ENCODE results near the gene MADCAM1.
"Not testable (repeated sequence)": the region's sequence is repeated elsewhere in the genome, so short reads cannot be mapped to it uniquely, and the experiment has no call there.

MADCAM1 gene

DNA sequence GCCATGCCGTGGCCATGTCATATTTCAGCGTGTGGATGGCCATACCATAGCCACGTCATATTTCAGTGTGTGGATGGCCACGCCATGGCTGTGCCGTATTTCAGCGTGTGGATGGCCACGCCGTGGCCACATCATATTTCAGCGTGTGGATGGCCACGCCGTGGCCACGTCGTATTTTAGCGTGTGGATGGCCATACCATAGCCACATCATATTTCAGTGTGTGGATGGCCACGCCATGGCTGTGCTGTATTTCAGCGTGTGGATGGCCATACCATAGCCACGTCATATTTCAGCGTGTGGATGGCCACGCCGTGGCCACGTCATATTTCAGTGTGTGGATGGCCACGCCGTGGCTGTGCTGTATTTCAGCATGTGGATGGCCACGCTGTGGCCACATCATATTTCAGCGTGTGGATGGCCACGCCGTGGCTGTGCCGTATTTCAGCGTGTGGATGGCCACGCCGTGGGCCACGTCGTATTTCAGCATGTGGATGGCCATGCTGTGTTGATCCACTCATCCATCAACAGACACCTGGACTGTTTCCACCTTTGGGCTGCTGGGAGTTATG, 45.3 kb upstream of the MADCAM1 start:
- H3K79me1 ChIP-seq (replicated peaks; ENCODE audit: low read length, poor library complexity, severe bottlenecking); H3K27ac ChIP-seq (ENCODE audit: low read length, poor library complexity, severe bottlenecking); H2BK120ac ChIP-seq (ENCODE audit: low read depth, low read length); H2AK5ac ChIP-seq (ENCODE audit: low read length, severe bottlenecking); H3K4me2 ChIP-seq (ENCODE audit: low read length, poor library complexity, severe bottlenecking); H4K8ac ChIP-seq (ENCODE audit: low read length); H3K9ac ChIP-seq (ENCODE audit: low read length); H2BK15ac ChIP-seq (ENCODE audit: low read depth, poor library complexity, severe bottlenecking); H2BK12ac ChIP-seq (ENCODE audit: low read length in 2 of 2); H3K14ac ChIP-seq (ENCODE audit: low read length in 2 of 2); H4K91ac ChIP-seq (ENCODE audit: low read length); H3K4me3 ChIP-seq (ENCODE audit: insufficient read depth in 1 of 2, low read depth in 1 of 2, low read length in 2 of 2); H2BK5ac ChIP-seq (ENCODE audit: low read depth, low read length, poor library complexity, severe bottlenecking); H3K4me1 ChIP-seq (ENCODE audit: control insufficient read depth, insufficient read depth, low read depth, low read length); H3K23ac ChIP-seq (ENCODE audit: low read length in 2 of 2); H3K18ac ChIP-seq (ENCODE audit: low read depth in 1 of 2, low read length in 2 of 2); DNase-seq; H3K36me3 ChIP-seq (ENCODE audit: control insufficient read depth in 1 of 2, insufficient read depth in 2 of 2, low read depth in 1 of 2, low read length in 2 of 2); H3K4ac ChIP-seq (ENCODE audit: low read depth in 1 of 2, low read length in 2 of 2); H3K9me3 ChIP-seq (ENCODE audit: control insufficient read depth, low read length); H2AFZ ChIP-seq (ENCODE audit: low read depth, low read length); H3K27me3 ChIP-seq (ENCODE audit: control insufficient read depth in 1 of 2, insufficient read depth in 1 of 2, low read length in 2 of 2): not testable (repeated sequence)
- WGBS, result 97% methylated on average over 33 of the region's 33 CpGs

GRCh38 chr19:452829-453228, 43.5 kb upstream of the MADCAM1 start:
- Histone ChIP-seq H3K14ac (ENCODE audit: low read length in 2 of 2) (no peak overlapping the region), H2AFZ (ENCODE audit: low read depth, low read length) (no peak overlapping the region), H3K23ac (ENCODE audit: low read length in 2 of 2) (no peak overlapping the region), H3K18ac (ENCODE audit: low read depth in 1 of 2, low read length in 2 of 2) (no peak overlapping the region), H2BK12ac (ENCODE audit: low read length in 2 of 2) (no peak overlapping the region), H2AK5ac (ENCODE audit: low read length, severe bottlenecking) (no peak overlapping the region), H3K9ac (ENCODE audit: low read length) (no peak overlapping the region), H3K4me3 (ENCODE audit: insufficient read depth in 1 of 2, low read depth in 1 of 2, low read length in 2 of 2) (no peak overlapping the region), H4K8ac (ENCODE audit: low read length) (no peak overlapping the region), H3K79me1 (replicated peaks; ENCODE audit: low read length, poor library complexity, severe bottlenecking) (no peaks in the 10 kb centered on the region), H3K36me3 (ENCODE audit: control insufficient read depth in 1 of 2, insufficient read depth in 2 of 2, low read depth in 1 of 2, low read length in 2 of 2) (no peaks in the 10 kb centered on the region), H2BK120ac (ENCODE audit: low read depth, low read length) (no peak overlapping the region), H3K4ac (ENCODE audit: low read depth in 1 of 2, low read length in 2 of 2) (no peak overlapping the region), H3K9me3 (ENCODE audit: control insufficient read depth, low read length) (no peaks in the 10 kb centered on the region), H3K27ac (ENCODE audit: low read length, poor library complexity, severe bottlenecking) (no peak overlapping the region), H3K4me2 (ENCODE audit: low read length, poor library complexity, severe bottlenecking) (no peak overlapping the region), H3K27me3 (ENCODE audit: control insufficient read depth in 1 of 2, insufficient read depth in 1 of 2, low read length in 2 of 2) (peaks cover 0 to 10% of the 10 kb centered on the region in 2 experiments), H3K4me1 (ENCODE audit: control insufficient read depth, insufficient read depth, low read depth, low read length) (no peaks in the 10 kb centered on the region), H2BK5ac (ENCODE audit: low read depth, low read length, poor library complexity, severe bottlenecking) (no peak overlapping the region), H2BK15ac (ENCODE audit: low read depth, poor library complexity, severe bottlenecking) (no peak overlapping the region), H4K91ac (ENCODE audit: low read length) (no peak overlapping the region)
- no peak for DNase-seq
- WGBS, result 88% methylated on average over 16 of the region's 16 CpGs

- H2BK5ac ChIP-seq (ENCODE audit: low read depth, low read length, poor library complexity, severe bottlenecking), result no peak overlapping the region
- H3K4me1 ChIP-seq (ENCODE audit: control insufficient read depth, insufficient read depth, low read depth, low read length), result no peaks in the 10 kb centered on the region
- no peak overlapping the region for H4K91ac ChIP-seq (ENCODE audit: low read length)
- no peak overlapping the region for H2AFZ ChIP-seq (ENCODE audit: low read depth, low read length)
- no peak overlapping the region for H2BK12ac ChIP-seq (ENCODE audit: low read length in 2 of 2)
- H3K4ac ChIP-seq (ENCODE audit: low read depth in 1 of 2, low read length in 2 of 2), result no peak overlapping the region
- no peak overlapping the region for H3K9ac ChIP-seq (ENCODE audit: low read length)
- no peak overlapping the region for H3K18ac ChIP-seq (ENCODE audit: low read depth in 1 of 2, low read length in 2 of 2)
- H3K9me3 ChIP-seq (ENCODE audit: control insufficient read depth, low read length), result no peaks in the 10 kb centered on the region
- H3K36me3 ChIP-seq (ENCODE audit: control insufficient read depth in 1 of 2, insufficient read depth in 2 of 2, low read depth in 1 of 2, low read length in 2 of 2), result no peaks in the 10 kb centered on the region
- no peak overlapping the region for H2BK120ac ChIP-seq (ENCODE audit: low read depth, low read length)
- H3K27me3 ChIP-seq (ENCODE audit: control insufficient read depth in 1 of 2, insufficient read depth in 1 of 2, low read length in 2 of 2), result peaks cover 0 to 10% of the 10 kb centered on the region in 2 experiments
- H3K23ac ChIP-seq (ENCODE audit: low read length in 2 of 2), result no peak overlapping the region
- no peak overlapping the region for H3K27ac ChIP-seq (ENCODE audit: low read length, poor library complexity, severe bottlenecking)
- DNase-seq, result no peak
- WGBS, result 94% methylated on average over 22 of the region's 22 CpGs
- no peak overlapping the region for H2BK15ac ChIP-seq (ENCODE audit: low read depth, poor library complexity, severe bottlenecking)
- H3K4me2 ChIP-seq (ENCODE audit: low read length, poor library complexity, severe bottlenecking), result no peak overlapping the region
- no peak overlapping the region for H3K14ac ChIP-seq (ENCODE audit: low read length in 2 of 2)
- no peaks in the 10 kb centered on the region for H3K79me1 ChIP-seq (replicated peaks; ENCODE audit: low read length, poor library complexity, severe bottlenecking)
- no peak overlapping the region for H3K4me3 ChIP-seq (ENCODE audit: insufficient read depth in 1 of 2, low read depth in 1 of 2, low read length in 2 of 2)
- no peak overlapping the region for H2AK5ac ChIP-seq (ENCODE audit: low read length, severe bottlenecking)
- no peak overlapping the region for H4K8ac ChIP-seq (ENCODE audit: low read length)
Measured at GRCh38 chr19:453606-454005, 42.7 kb upstream of the MADCAM1 start.

DNA sequence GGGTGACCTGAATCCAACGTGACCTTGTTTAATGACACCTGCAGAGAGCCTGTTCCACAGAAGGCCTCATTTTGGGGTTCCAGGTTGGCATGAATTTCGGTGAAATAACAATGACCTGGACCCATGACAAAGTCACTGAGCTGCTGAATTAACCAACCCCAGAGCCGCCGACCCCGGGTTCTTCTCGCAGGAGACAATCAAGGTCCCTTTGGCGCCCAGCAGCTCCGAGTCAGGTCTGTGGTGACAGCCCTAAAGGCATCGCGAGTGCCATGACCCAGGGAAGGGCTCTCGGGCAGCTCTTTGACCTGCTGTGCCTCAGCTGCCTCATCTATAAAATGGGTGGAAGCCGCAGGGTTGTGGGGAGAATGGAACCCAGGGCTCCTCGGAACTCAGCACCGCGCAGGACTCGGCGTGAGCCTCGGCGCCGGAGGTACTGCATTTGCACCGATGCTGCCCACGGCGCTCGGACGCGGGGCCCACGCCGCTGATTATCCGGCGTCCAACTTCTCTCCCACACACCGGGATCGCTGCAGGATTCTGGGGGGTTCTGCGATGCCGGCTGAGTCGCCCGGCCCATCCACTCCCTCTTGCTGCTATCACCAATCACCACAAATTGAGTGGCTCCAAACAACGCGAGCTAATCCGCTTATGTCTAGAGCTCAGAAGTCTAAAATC, 41.1 kb upstream of the MADCAM1 start:
- no peak overlapping the region for H3K4ac ChIP-seq (ENCODE audit: low read depth in 1 of 2, low read length in 2 of 2)

More for the DNA sequence above, 41.1 kb upstream of the MADCAM1 start:
- no peak overlapping the region for H2AK5ac ChIP-seq (ENCODE audit: low read length, severe bottlenecking)
- peaks cover 4% of the 10 kb centered on the region for H3K4me1 ChIP-seq (ENCODE audit: control insufficient read depth, insufficient read depth, low read depth, low read length)
- 97% methylated on average over 39 of the region's 39 CpGs for WGBS
- no peak overlapping the region for H4K8ac ChIP-seq (ENCODE audit: low read length)
- no peak overlapping the region for H2BK5ac ChIP-seq (ENCODE audit: low read depth, low read length, poor library complexity, severe bottlenecking)
- no peak overlapping the region for H3K4me3 ChIP-seq (ENCODE audit: insufficient read depth in 1 of 2, low read depth in 1 of 2, low read length in 2 of 2)
- no peak overlapping the region for H2BK120ac ChIP-seq (ENCODE audit: low read depth, low read length)
- H3K9ac ChIP-seq (ENCODE audit: low read length), result no peak overlapping the region
- no peak for DNase-seq
- no peaks in the 10 kb centered on the region for H3K9me3 ChIP-seq (ENCODE audit: control insufficient read depth, low read length)
- no peak overlapping the region for H3K14ac ChIP-seq (ENCODE audit: low read length in 2 of 2)
- H3K4me2 ChIP-seq (ENCODE audit: low read length, poor library complexity, severe bottlenecking), result no peak overlapping the region
- H4K91ac ChIP-seq (ENCODE audit: low read length), result no peak overlapping the region
- H3K79me1 ChIP-seq (replicated peaks; ENCODE audit: low read length, poor library complexity, severe bottlenecking), result no peaks in the 10 kb centered on the region
- H3K23ac ChIP-seq (ENCODE audit: low read length in 2 of 2), result no peak overlapping the region
- no peak overlapping the region for H2BK15ac ChIP-seq (ENCODE audit: low read depth, poor library complexity, severe bottlenecking)
- H2AFZ ChIP-seq (ENCODE audit: low read depth, low read length), result no peak overlapping the region
- H3K27ac ChIP-seq (ENCODE audit: low read length, poor library complexity, severe bottlenecking), result no peak overlapping the region
- peaks cover 0 to 18% of the 10 kb centered on the region in 2 experiments for H3K27me3 ChIP-seq (ENCODE audit: control insufficient read depth in 1 of 2, insufficient read depth in 1 of 2, low read length in 2 of 2)
- no peaks in the 10 kb centered on the region for H3K36me3 ChIP-seq (ENCODE audit: control insufficient read depth in 1 of 2, insufficient read depth in 2 of 2, low read depth in 1 of 2, low read length in 2 of 2)
- H2BK12ac ChIP-seq (ENCODE audit: low read length in 2 of 2), result no peak overlapping the region
- H3K18ac ChIP-seq (ENCODE audit: low read depth in 1 of 2, low read length in 2 of 2), result no peak overlapping the region
